ENCODE results near the gene TKT. TPM values are rescaled to one million over a fixed set of nuclear protein-coding genes. Genes with fewer than 3 reads are reported as not detected.

The TKT gene
- total RNA-seq, 1 experiment from 2014 or later = 339 TPM

DNA sequence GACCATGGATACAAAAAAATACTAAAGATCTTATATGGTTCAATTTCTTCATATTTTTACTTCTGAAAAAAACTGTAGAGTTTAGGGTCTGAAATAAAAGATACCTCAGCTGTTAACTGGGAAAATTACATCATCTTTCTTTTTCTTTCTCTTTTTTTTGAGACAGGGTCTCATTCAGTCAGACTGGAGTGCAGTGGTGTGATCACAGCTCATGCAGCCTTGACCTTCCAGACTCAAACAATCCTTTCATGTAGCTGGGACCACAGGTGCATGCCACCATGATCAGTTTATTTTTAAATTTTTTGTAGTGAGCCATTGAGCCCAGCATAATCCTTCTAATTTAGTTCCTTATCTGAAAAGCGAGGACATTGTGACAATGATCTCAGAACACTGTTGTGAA is 39.6 kb upstream of the TKT start:
- Mint-ChIP-seq H3K36me3 (ENCODE audit: insufficient read depth, unreplicated experiment) (peaks cover 39% of the 10 kb centered on the region), H3K4me1 (ENCODE audit: low read depth, unreplicated experiment) (no peaks in the 10 kb centered on the region), H3K4me3 (ENCODE audit: unreplicated experiment) (no peak overlapping the region), H3K27me3 (ENCODE audit: insufficient read depth, unreplicated experiment) (no peaks in the 10 kb centered on the region), H3K27ac (ENCODE audit: unreplicated experiment) (no peak overlapping the region), H3K9me3 (ENCODE audit: unreplicated experiment) (no peaks in the 10 kb centered on the region)
- no peak overlapping the region for H3K4me3 ChIP-seq (ENCODE audit: low read depth, low read length)
- intact Hi-C loops (cut with micrococcal nuclease; ENCODE audit: unreplicated experiment) = no loop called here
- POLR2A ChIA-PET = no interaction called here
- H3K9me3 ChIP-seq = no peaks in the 10 kb centered on the region
- 0 out of 2 replicates have a peak, but pooled peaks cover 6% of the 10 kb centered on the region for H3K4me1 ChIP-seq
- no peaks in the 10 kb centered on the region for H3K36me3 ChIP-seq (ENCODE audit: control insufficient read depth, insufficient read depth, low read length)
- CTCF ChIA-PET = no interaction called here
- H3K27me3 ChIP-seq (replicated peaks; ENCODE audit: control insufficient read depth, insufficient read depth, low read length) = no peaks in the 10 kb centered on the region
- TF ChIP-seq, protein P1, sequence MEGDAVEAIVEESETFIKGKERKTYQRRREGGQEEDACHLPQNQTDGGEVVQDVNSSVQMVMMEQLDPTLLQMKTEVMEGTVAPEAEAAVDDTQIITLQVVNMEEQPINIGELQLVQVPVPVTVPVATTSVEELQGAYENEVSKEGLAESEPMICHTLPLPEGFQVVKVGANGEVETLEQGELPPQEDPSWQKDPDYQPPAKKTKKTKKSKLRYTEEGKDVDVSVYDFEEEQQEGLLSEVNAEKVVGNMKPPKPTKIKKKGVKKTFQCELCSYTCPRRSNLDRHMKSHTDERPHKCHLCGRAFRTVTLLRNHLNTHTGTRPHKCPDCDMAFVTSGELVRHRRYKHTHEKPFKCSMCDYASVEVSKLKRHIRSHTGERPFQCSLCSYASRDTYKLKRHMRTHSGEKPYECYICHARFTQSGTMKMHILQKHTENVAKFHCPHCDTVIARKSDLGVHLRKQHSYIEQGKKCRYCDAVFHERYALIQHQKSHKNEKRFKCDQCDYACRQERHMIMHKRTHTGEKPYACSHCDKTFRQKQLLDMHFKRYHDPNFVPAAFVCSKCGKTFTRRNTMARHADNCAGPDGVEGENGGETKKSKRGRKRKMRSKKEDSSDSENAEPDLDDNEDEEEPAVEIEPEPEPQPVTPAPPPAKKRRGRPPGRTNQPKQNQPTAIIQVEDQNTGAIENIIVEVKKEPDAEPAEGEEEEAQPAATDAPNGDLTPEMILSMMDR (IDR thresholded peaks at IDR 0.05; ENCODE audit: insufficient read depth in 1 of 2, low read depth in 1 of 2, low read length in 1 of 2, severe bottlenecking in 1 of 2, unreplicated experiment in 1 of 2) = no peak
- no peak for DNase-seq
- BruUV-seq (replicated peaks) = no TSS peak

DNA sequence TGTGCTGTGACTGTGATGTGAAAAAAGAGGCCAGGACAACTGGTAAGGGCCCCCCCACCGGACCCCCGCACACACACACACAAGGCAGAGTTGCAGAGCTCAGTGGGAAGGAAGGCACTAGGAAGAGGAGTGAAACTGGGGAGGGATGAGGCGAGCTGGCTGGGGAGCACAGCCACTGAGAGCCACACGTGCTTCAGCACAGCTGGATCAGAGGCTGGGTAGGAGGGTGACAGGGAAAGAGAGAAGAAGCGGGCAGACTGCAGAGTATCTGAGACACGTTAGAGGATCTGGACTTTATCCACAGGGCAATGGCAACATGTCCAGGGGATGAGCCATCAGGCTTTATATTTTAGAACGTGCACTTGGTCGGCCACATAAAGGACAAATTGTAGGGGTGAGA is 38.0 kb upstream of the TKT start:
- ChIA-PET CTCF (no interaction called here), POLR2A (no interaction called here)
- TF ChIP-seq, protein P1 (IDR thresholded peaks at IDR 0.05; ENCODE audit: insufficient read depth in 1 of 2, low read depth in 1 of 2, low read length in 1 of 2, severe bottlenecking in 1 of 2, unreplicated experiment in 1 of 2) = no peak
- Mint-ChIP-seq H3K9me3 (ENCODE audit: unreplicated experiment) (no peaks in the 10 kb centered on the region), H3K4me3 (ENCODE audit: unreplicated experiment) (no peak overlapping the region), H3K27me3 (ENCODE audit: insufficient read depth, unreplicated experiment) (no peaks in the 10 kb centered on the region), H3K27ac (ENCODE audit: unreplicated experiment) (no peak overlapping the region), H3K36me3 (ENCODE audit: insufficient read depth, unreplicated experiment) (peaks cover 25% of the 10 kb centered on the region), H3K4me1 (ENCODE audit: low read depth, unreplicated experiment) (no peaks in the 10 kb centered on the region)
- Histone ChIP-seq H3K4me3 (ENCODE audit: low read depth, low read length) (no peak overlapping the region), H3K27me3 (replicated peaks; ENCODE audit: control insufficient read depth, insufficient read depth, low read length) (no peaks in the 10 kb centered on the region), H3K9me3 (no peaks in the 10 kb centered on the region), H3K4me1 (no peaks in the 10 kb centered on the region), H3K36me3 (ENCODE audit: control insufficient read depth, insufficient read depth, low read length) (0 out of 2 replicates have a peak, but pooled peaks cover 2% of the 10 kb centered on the region)
- no TSS peak for BruUV-seq (replicated peaks)
- DNase-seq = no peak
- intact Hi-C loops (cut with micrococcal nuclease; ENCODE audit: unreplicated experiment) = no loop called here

DNA sequence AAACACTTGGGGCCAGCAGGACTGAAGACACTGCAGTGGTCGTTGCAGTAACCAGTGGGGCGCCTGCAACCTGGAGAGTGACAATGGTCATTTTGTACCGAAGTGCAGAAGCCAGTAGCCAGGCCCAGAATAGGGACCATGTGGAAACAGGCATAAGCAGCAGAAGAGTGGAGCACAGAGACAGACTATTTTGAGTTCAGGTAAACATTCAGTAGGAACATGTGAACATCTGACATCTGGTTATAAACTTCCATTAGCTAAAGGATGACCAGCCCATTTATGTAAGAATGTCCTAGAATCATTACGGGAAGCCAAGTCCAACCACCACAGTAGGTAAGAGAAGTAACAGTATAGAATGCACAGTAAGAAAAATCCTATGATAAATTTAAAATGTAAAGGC is 32.4 kb upstream of the TKT start:
- ChIA-PET POLR2A (no interaction called here), CTCF (no interaction called here)
- Mint-ChIP-seq H3K4me3 (ENCODE audit: unreplicated experiment) (no peak overlapping the region), H3K4me1 (ENCODE audit: low read depth, unreplicated experiment) (no peaks in the 10 kb centered on the region), H3K36me3 (ENCODE audit: insufficient read depth, unreplicated experiment) (peaks cover 38% of the 10 kb centered on the region), H3K27ac (ENCODE audit: unreplicated experiment) (no peak overlapping the region), H3K27me3 (ENCODE audit: insufficient read depth, unreplicated experiment) (no peaks in the 10 kb centered on the region), H3K9me3 (ENCODE audit: unreplicated experiment) (no peaks in the 10 kb centered on the region)
- H3K4me1 ChIP-seq = no peaks in the 10 kb centered on the region
- H3K36me3 ChIP-seq (ENCODE audit: control insufficient read depth, insufficient read depth, low read length) = peaks cover 2% of the 10 kb centered on the region; the same call in 1 of the 2 replicates
- TF ChIP-seq, protein P1 (IDR thresholded peaks at IDR 0.05; ENCODE audit: insufficient read depth in 1 of 2, low read depth in 1 of 2, low read length in 1 of 2, severe bottlenecking in 1 of 2, unreplicated experiment in 1 of 2) = no peak
- no peak for DNase-seq
- no TSS peak for BruUV-seq (replicated peaks)
- intact Hi-C loops (cut with micrococcal nuclease; ENCODE audit: unreplicated experiment) = loop anchor here (5.0 kb wide), 1 partner anchor 66 kb away; no protein-coding TSS in a partner anchor
- H3K4me3 ChIP-seq (ENCODE audit: low read depth, low read length) = no peak overlapping the region
- H3K27me3 ChIP-seq (replicated peaks; ENCODE audit: control insufficient read depth, insufficient read depth, low read length) = no peaks in the 10 kb centered on the region
- H3K9me3 ChIP-seq = no peaks in the 10 kb centered on the region

All from Caco-2 (cell line).